ENCODE measurements around the gene TPM4.

- TF ChIP-seq POLR2A (IDR thresholded peaks at IDR 0.05) = no peak
- no peak for TF ChIP-seq CTCF (IDR thresholded peaks at IDR 0.05)
Measured at GRCh38 chr19:16033136-16033530, 43.2 kb upstream of the TPM4 start.

All from heart left ventricle (tissue), 13 donors.